HG03520 (cell line): ENCODE data around the gene ARPIN.

Source experiments
- ATAC-seq: cut with Tn5 transposase; IDR thresholded peaks from one replicate; pipeline ENCODE4 v1.9.1; 2021; ENCODE audit warnings: mild to moderate bottlenecking, moderate library complexity; ENCODE audit not compliant: unreplicated experiment

The ARPIN gene

DNA sequence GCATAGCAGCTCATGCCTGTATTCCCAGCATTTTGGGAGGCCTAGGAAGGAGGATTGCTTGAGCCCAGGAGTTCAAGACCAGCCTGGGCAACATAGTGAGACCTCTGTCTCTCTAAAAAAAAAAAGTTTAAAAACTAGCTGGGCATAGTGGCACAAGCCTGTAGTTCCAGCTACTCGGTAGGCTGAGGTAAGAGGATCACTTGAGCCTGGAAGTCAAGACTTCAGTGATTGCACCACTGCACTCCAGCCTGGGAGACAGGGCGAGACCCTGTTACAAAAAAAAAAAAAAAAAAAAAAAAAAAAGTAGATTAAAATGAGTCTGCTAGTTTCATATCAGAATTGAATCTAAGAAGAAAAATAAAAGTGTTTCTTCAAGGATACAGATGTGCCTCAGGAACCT lies 65.7 kb downstream of the ARPIN start:
- ATAC-seq, result no peak

DNA sequence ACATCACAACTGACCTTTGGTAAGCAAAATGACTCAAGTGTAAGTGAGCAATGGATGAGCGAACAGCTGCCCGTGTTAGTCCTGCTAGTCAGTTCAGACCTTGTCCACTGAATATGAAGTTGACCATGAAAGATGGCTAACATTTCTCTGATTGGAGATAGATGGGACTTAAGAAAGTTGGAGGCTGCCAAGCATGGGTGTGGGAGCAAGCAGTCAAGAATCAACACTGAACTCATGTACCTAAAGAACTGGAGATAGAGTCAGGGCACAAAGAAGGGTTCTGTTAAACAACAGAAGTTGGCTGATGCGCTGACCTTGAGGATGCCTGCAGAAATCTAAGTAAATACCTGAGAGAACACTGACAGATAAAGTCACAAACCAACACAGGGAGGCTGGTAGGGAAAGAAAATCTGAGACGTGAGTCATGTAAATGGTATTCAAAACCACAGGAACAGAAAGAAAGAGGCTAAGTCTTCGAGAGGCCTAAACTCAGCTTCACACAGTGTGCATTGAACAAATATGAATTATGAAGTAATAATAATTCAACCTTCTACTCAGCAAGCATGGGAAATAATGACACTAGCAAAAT lies 67.4 kb downstream of the ARPIN start:
- no peak for ATAC-seq
